ENCODE data around the gene GID8.

- TF ChIP-seq, protein P1, sequence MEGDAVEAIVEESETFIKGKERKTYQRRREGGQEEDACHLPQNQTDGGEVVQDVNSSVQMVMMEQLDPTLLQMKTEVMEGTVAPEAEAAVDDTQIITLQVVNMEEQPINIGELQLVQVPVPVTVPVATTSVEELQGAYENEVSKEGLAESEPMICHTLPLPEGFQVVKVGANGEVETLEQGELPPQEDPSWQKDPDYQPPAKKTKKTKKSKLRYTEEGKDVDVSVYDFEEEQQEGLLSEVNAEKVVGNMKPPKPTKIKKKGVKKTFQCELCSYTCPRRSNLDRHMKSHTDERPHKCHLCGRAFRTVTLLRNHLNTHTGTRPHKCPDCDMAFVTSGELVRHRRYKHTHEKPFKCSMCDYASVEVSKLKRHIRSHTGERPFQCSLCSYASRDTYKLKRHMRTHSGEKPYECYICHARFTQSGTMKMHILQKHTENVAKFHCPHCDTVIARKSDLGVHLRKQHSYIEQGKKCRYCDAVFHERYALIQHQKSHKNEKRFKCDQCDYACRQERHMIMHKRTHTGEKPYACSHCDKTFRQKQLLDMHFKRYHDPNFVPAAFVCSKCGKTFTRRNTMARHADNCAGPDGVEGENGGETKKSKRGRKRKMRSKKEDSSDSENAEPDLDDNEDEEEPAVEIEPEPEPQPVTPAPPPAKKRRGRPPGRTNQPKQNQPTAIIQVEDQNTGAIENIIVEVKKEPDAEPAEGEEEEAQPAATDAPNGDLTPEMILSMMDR (IDR thresholded peaks at IDR 0.05) = no peak
- TF ChIP-seq POLR2A (IDR thresholded peaks at IDR 0.05) = no peak
Measured at GRCh38 chr20:62896526-62896925, 41.4 kb upstream of the GID8 start.

All from uterus (tissue), 2 donors.